Pancreas (tissue), 10 donors: ENCODE data around the gene PPIL1. TPM values are rescaled to one million over a fixed set of nuclear protein-coding genes. Genes with fewer than 3 reads are reported as not detected.

Experiments used
- ATAC-seq, 4 donors: fragments of 200-7000 bp; cut with Tn5 transposase; one replicate each; pipeline versions ENCODE4 v1.8.0 to v1.9.1; 2020; ENCODE audit warnings: mild to moderate bottlenecking in 4 of 4, moderate library complexity in 4 of 4
- DNase-seq, 6 donors: peaks; one replicate each; pipeline ENCODE4 v3.0.0-alpha.2; 2020
- FAIRE-seq: peaks from 2 replicates; lab custom pipeline; 2012; peaks lifted over from hg19 to GRCh38; lab: Jason Lieb, UNC
- H3K27ac ChIP-seq, 4 donors: fragments of 200-600 bp; sonication (generic); 1 replicate in 3 of 4; 2 replicates in 1 of 4; pipeline versions ENCODE4 v1.5.0 to v1.8.0; 2020
- H3K27me3 ChIP-seq, 4 donors: fragments of 200-600 bp; one replicate each; pipeline ENCODE4 v1.8.0; 2021
- H3K36me3 ChIP-seq, 3 donors: fragments of 200-600 bp; sonication (generic) in 1 of 3; one replicate each; pipeline versions ENCODE4 v1.5.0 to v1.8.0; 2020 to 2021
- H3K4me1 ChIP-seq, 3 donors: fragments of 200-600 bp; one replicate each; pipeline ENCODE4 v1.8.0; 2021
- H3K4me3 ChIP-seq, 4 donors: fragments of 200-600 bp; sonication (generic) in 2 of 4; one replicate each; pipeline versions ENCODE4 v1.5.0 to v1.8.0; 2020 to 2021
- H3K9me3 ChIP-seq, 4 donors: fragments of 200-600 bp; one replicate each; pipeline ENCODE4 v1.8.0; 2021
- WGBS, 2 donors: extraction: QIAGEN DNeasy Blood & Tissue Kit; methylation state at CpG; one replicate each; pipeline ENCODE4 v1.1.7; 2013; 5-methylcytosine and 5-hydroxymethylcytosine counted together
- intact Hi-C, 3 donors: fragments of 100-400 bp; cut with DNase I; formaldehyde crosslinking; loops; one replicate each; pipeline versions ENCODE4 v1.11.1 to v1.14.2; 2022
- polyA plus RNA-seq, 2 donors: library from polyadenylated mRNA; stranded (reverse); fragments of 200-250 nt; gene quantifications; one replicate each; pipeline ENCODE4 v1.2.3, GENCODE V29; 2013
- total RNA-seq, 6 donors: library from RNA; stranded (reverse); fragmentation: NEBNext Ultra II Directional in 4 of 6; extraction: Animal tissue kit (Norgen Biotek cat#: 25700) in 4 of 6; gene quantifications; one replicate each; pipeline versions ENCODE4 v1.2.1 to v1.2.4, GENCODE V29; 2021 to 2023
- TF ChIP-seq, protein P1 (sequence below), 4 donors: fragments of 200-600 bp; sonication (generic) in 3 of 4; IDR thresholded peaks; one replicate each; pipeline versions ENCODE4 v1.5.0 to v1.8.0; 2021; ENCODE audit warnings: antibody characterized with exemption in 4 of 4
- donor health status: healthy with polysubstance abuse.
- donor health status: DM: no; HTN: no; CAD: no; lungs with moderate emphysema.
- donor health status: DM: no; HTN: no; CAD: no.
- donor health status: control.
- donor health status: control.
- donor health status: Bipolar disorder and iron deficiency.
- donor health status: DM: yes; HTN: yes; CAD: no.
- donor health status: DM: no; HTN: no; CAD: no.
- donor health status: DM: no; HTN: no; CAD: no.
- donor health status: DM: yes; HTN: yes; CAD: no.

PPIL1 gene
- total and polyA plus RNA-seq, 8 donors: 5.1 to 13.1 (median 8.7) TPM

DNA sequence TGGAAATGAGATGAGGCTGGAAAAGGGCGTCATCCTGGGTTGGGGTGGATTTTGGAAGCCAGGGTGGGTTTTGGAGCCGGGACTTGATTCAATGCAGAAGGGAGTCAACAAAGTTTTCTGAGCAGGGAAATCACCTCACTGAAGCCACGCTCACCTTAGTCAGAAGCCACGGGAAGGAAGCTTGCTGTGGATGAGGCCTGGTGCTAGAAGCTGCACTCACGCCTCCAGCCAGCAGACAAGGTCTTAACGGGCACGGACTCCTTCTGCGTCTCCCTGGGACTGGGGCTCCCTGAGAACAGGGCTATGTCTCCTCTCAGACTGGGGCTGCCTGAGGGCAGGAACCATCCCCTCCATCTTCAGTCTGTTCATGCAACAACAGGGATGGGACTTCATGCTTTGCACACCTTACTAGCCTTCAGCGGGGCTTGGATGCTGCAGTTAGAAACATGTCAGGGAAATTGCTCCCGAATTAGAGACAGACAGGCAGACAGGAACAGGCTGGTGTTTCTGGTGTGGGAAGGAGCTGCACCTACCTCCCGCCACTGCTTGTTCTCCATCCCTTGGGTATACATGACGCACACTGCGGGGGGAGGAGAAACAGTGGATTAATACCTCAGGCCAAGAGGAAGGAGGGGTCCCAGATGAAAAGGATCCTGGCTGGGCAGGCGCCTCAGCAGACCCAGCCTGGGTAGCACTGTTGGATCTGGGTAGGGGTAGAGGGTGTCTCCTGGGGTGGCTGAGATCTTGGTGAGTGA lies 52.8 kb downstream of the PPIL1 start:
- ATAC-seq (no peak), FAIRE-seq (no peak)

DNA sequence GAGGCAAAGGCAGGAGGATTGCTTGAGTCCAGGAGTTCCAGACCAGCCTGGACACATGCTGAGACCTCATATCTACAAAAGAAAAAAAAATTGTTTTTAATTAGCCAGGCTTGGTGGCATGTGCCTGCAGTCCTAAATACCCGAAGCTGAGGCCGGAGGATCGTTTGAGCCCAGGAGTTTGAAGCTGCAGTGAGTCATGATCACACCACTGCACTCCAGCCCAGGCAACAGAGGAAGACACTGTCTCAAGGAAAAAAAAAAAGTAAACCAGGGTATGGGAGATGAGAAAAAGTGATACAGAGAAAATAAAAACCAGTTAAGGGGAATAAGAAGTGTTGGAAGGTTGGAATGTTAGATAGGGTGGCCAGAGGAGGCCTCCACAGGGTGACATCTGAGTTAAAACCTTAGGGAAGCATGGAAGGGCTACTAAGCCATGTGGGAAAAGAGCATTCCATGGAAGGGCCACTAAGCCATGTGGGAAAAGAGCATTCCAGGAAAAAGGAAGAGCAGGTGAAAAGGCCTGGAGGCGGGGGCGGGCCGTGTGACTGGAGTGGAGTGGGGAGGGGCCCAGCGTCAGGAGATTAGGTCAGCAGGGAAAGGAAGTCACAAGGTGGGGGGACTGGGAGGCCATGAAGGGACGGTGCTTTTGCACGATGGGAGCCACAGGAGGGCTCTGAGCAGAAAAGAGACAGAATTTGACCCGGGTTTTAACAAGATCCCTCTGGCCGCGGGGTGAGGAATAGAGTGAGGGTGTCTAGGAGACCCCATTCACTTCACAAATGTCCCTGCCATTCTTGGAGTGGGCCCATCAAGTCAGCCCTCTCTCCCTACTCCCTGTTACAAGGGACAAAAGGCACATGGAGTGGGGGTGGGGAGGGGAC lies 53.7 kb downstream of the PPIL1 start:
- no peak for FAIRE-seq
- DNase-seq: no peak
- no peak overlapping the region for H3K4me3 ChIP-seq
- ATAC-seq: peak in 1 of 4 donors; percentile 55
- no peaks in the 10 kb centered on the region for H3K27me3 ChIP-seq
- no peak overlapping the region for H3K27ac ChIP-seq
- WGBS, 2 donors: 83 to 89% methylated on average over 12 of the region's 12 CpGs
- H3K36me3 ChIP-seq: no peaks in the 10 kb centered on the region
- TF ChIP-seq, protein P1, sequence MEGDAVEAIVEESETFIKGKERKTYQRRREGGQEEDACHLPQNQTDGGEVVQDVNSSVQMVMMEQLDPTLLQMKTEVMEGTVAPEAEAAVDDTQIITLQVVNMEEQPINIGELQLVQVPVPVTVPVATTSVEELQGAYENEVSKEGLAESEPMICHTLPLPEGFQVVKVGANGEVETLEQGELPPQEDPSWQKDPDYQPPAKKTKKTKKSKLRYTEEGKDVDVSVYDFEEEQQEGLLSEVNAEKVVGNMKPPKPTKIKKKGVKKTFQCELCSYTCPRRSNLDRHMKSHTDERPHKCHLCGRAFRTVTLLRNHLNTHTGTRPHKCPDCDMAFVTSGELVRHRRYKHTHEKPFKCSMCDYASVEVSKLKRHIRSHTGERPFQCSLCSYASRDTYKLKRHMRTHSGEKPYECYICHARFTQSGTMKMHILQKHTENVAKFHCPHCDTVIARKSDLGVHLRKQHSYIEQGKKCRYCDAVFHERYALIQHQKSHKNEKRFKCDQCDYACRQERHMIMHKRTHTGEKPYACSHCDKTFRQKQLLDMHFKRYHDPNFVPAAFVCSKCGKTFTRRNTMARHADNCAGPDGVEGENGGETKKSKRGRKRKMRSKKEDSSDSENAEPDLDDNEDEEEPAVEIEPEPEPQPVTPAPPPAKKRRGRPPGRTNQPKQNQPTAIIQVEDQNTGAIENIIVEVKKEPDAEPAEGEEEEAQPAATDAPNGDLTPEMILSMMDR (IDR thresholded peaks at IDR 0.05): no peak
- H3K9me3 ChIP-seq: no peaks in the 10 kb centered on the region
- H3K4me1 ChIP-seq: no peaks in the 10 kb centered on the region
- intact Hi-C loops: no loop called here

More for the DNA sequence above, 52.8 kb downstream of the PPIL1 start:
- Histone ChIP-seq H3K4me1 (no peaks in the 10 kb centered on the region), H3K9me3 (no peaks in the 10 kb centered on the region), H3K4me3 (no peak overlapping the region), H3K27me3 (no peaks in the 10 kb centered on the region), H3K36me3 (no peaks in the 10 kb centered on the region), H3K27ac (no peak overlapping the region)
- intact Hi-C loops: no loop called here
- TF ChIP-seq, protein P1 (IDR thresholded peaks at IDR 0.05): no peak
- 81 to 89% methylated on average over 14 of the region's 14 CpGs for WGBS, 2 donors
- DNase-seq: no peak

DNA sequence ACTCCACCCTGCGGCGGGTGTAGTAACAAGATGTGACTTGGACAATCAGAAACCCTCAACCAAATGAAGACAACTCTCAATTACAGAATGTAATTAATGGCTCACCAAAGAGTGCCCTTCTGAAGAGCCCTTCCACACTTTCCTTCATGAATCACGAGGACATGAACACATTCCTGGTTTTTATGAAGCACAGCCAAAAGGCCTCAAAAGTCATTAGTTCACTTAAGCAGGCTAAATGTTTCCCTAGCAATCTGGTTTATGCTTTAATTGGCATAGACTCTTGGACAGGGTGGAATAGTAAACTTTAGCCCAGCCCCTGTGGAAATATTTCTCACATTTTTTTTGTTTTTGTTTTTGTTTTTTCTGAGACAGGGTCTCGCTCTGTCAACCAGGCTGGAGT lies 55.8 kb downstream of the PPIL1 start:
- Histone ChIP-seq H3K36me3 (no peaks in the 10 kb centered on the region), H3K4me1 (no peaks in the 10 kb centered on the region), H3K27ac (no peak overlapping the region), H3K9me3 (no peaks in the 10 kb centered on the region), H3K4me3 (no peak overlapping the region), H3K27me3 (no peaks in the 10 kb centered on the region)
- FAIRE-seq (no peak), ATAC-seq (no peak), DNase-seq (no peak)
- WGBS, 2 donors: 72 to 83% methylated on average over 4 of the region's 4 CpGs
- TF ChIP-seq, protein P1 (IDR thresholded peaks at IDR 0.05): no peak
- intact Hi-C loops: no loop called here

DNA sequence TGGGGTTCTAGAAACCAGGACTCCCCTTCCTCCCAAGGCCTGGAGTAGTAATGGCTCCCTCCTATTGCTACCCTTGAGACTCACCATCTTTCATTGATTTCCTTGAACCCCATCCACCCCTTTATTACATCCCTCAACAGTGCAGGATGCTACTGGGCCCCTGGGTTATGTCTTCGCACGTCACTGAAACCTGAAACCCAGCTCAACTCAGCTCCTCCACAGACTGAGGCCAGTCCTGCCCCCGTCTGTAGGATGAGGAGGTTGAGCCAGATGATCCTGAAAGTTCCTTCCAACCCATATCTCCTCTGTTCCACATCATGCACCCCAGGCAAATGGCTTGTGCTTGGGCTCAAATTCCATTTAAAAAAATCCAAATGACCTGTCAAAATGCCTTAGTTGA lies 56.8 kb downstream of the PPIL1 start:
- ATAC-seq (no peak), FAIRE-seq (no peak), DNase-seq (no peak)
- WGBS, 2 donors: 93 to 95% methylated on average over 3 of the region's 3 CpGs
- intact Hi-C loops: no loop called here
- Histone ChIP-seq H3K27ac (no peak overlapping the region), H3K4me1 (no peaks in the 10 kb centered on the region), H3K27me3 (no peaks in the 10 kb centered on the region), H3K36me3 (no peaks in the 10 kb centered on the region), H3K4me3 (no peak overlapping the region), H3K9me3 (no peaks in the 10 kb centered on the region)
- TF ChIP-seq, protein P1 (IDR thresholded peaks at IDR 0.05): no peak
